ENCODE measurements around the gene SPANXA1.
"Not testable (repeated sequence)": the region's sequence is repeated elsewhere in the genome, so short reads cannot be mapped to it uniquely, and the experiment has no call there.

SPANXA1 gene, protein sequence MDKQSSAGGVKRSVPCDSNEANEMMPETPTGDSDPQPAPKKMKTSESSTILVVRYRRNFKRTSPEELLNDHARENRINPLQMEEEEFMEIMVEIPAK

DNA sequence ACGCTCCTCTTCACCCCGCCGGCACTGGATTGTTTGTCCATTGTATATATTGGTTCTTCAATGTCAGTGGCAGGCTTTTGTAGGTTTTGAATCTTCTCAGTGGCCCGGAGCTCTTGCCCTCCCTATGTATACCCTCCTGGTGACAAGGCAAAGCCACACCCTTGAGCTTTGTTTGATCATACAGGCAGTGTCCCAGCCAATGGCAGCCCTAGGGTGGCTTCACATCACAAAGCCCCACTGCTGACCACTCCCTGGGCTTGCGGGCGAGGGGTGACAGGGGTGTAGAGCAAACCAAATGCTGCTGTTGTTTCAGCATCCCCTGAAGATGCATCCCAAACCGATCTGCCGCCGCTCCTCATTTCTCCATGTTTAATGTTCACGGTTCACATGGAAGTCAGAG, at the start of gene SPANXA1:
SPANXA1 (minus strand) TSS at position 101 of the 400 bp plus-strand sequence; CDS start at position 41, 60 bp downstream.
- not testable (repeated sequence) for DNase-seq (ENCODE audit: low spot score)

DNA sequence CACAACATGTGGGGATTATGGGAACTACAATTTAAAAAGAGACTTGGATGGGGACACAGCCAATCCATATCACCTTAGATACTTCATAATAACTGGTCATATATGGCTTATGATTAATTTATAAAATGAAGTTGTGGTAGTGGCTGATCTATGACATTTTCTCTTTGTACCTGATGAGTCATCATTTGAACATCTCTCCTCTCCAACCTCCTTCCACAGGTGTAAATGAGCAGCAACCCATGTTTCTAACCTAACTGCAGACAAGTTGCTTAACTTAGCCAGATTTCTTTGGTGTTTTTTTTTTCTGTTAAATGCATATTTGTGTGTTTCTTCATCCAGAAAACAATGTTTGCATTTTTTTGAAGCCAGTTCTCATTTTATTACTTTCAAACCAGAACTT, 47.6 kb upstream of the SPANXA1 start:
- DNase-seq (ENCODE audit: low spot score): no peak

DNA sequence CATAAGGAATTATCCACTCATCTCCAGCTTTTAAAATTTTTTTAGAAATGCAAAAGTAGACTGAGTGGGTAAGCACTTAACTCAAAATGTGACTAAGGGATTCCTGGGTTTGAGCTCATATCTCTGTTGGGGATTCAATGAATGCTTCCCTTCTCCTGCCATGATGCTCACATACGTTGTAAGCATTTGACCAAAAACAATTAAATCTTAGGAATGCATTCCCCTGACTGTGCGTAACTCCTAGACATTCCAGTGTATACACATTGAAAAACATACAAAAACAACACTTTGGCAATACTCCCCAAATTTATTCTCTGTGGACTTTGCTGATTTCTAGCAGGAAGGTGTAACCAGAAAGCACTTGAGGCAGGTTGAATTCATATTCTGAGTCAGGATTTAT, 34.8 kb upstream of the SPANXA1 start:
- DNase-seq (ENCODE audit: low spot score): no peak

DNA sequence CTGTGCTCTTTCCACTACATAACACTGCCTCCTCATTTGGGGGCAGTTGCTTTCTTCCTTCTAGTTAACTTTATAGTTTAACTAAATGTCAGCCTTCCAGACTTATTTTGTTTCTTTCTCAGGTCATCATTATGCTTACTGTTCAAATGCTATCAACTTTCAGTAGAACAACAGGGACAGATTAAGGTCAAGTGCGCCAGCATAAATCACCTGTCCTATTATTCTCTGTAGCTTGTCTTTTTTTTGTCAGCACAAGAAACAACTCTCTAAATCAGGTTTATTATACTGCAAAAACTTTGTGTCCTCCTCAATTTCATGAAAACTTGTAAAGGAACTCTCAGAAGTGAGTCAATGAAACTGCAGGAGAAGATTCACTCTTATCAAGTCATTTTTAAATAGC, 24.6 kb upstream of the SPANXA1 start:
- DNase-seq (ENCODE audit: low spot score): no peak

DNA sequence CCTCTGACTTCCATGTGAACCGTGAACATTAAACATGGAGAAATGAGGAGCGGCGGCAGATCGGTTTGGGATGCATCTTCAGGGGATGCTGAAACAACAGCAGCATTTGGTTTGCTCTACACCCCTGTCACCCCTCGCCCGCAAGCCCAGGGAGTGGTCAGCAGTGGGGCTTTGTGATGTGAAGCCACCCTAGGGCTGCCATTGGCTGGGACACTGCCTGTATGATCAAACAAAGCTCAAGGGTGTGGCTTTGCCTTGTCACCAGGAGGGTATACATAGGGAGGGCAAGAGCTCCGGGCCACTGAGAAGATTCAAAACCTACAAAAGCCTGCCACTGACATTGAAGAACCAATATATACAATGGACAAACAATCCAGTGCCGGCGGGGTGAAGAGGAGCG, 4.9 kb upstream of the SPANXA1 start, which contains the start of gene SPANXA2:
SPANXA2 (plus strand) TSS at position 301 of the 400 bp plus-strand sequence; CDS start at position 361, 60 bp downstream.
- not testable (repeated sequence) for DNase-seq (ENCODE audit: low spot score)

DNA sequence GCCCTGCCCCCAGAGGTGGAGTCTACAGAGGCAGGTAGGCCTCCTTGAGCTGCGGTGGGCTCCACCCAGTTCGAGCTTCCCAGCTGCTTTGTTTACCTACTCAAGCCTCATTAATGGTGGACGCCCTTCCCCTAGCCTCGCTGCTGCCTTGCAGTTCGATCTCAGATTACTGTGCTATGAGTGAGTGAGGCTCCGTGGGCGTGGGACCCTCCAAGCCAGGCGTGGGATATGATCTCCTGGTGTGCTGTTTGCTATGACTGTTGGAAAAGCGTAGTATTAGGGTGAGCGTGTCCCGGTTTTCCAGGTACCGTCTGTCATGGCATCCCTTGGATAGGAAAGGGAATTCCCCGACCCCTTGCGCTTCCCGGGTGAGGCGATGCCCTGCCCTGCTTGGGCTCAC, 42.0 kb downstream of the SPANXA1 start:
- DNase-seq (ENCODE audit: low spot score): not testable (repeated sequence)
